Left ventricle myocardium inferior (tissue), 1 donor: ENCODE measurements around the gene TTC29. TPM values are rescaled to one million over a fixed set of nuclear protein-coding genes. Genes with fewer than 3 reads are reported as not detected.

ENCODE experiments used
- DNase-seq: peaks from one replicate; pipeline ENCODE4 v3.0.0-alpha.2; 2020
- H3K27ac ChIP-seq: fragments of 200-600 bp; replicated peaks from 2 replicates; pipeline ENCODE4 v1.8.0; 2021
- H3K27me3 ChIP-seq: fragments of 200-600 bp; 2 replicates; pipeline ENCODE4 v1.8.0; 2021; ENCODE audit warnings: low read depth
- H3K36me3 ChIP-seq: fragments of 200-600 bp; 2 replicates; pipeline ENCODE4 v1.8.0; 2021
- H3K4me1 ChIP-seq: fragments of 200-600 bp; 2 replicates; pipeline ENCODE4 v1.8.0; 2021
- H3K4me3 ChIP-seq: fragments of 200-600 bp; 2 replicates; pipeline ENCODE4 v1.8.0; 2021; ENCODE audit warnings: mild to moderate bottlenecking, moderate library complexity
- H3K9me3 ChIP-seq: fragments of 200-600 bp; replicated peaks from 2 replicates; pipeline ENCODE4 v1.8.0; 2021
- CTCF ChIP-seq: fragments of 200-600 bp; IDR thresholded peaks from 2 replicates; pipeline ENCODE4 v1.8.0; 2021; ENCODE audit warnings: antibody characterized with exemption, mild to moderate bottlenecking, borderline replicate concordance
- intact Hi-C: fragments of 100-400 bp; cut with micrococcal nuclease; formaldehyde crosslinking; loops from one replicate; pipeline ENCODE4 v1.11.0; 2022
- total RNA-seq: library from RNA; stranded (reverse); fragmentation: NEBNext Ultra II Directional; extraction: Animal tissue kit (Norgen Biotek cat#: 25700); gene quantifications from one replicate; pipeline ENCODE4 v1.2.1, GENCODE V29; 2021
- donor health status: DM: no; HTN: yes; CAD: no; lungs with severe emphysema.

TTC29 gene
- total RNA-seq, 1 donor from 2014 or later = not detected

- peaks cover 19% of the 10 kb centered on the region for H3K27me3 ChIP-seq
- H3K36me3 ChIP-seq = no peaks in the 10 kb centered on the region
- no peak overlapping the region for H3K4me3 ChIP-seq
- intact Hi-C loops = no loop called here
- TF ChIP-seq CTCF = no peak
- H3K4me1 ChIP-seq = no peaks in the 10 kb centered on the region
- H3K9me3 ChIP-seq = no peaks in the 10 kb centered on the region
- no peak for DNase-seq
- H3K27ac ChIP-seq = no peak overlapping the region
Observed at GRCh38 chr4:146975036-146975435, 29.4 kb upstream of the TTC29 start.

GRCh38 chr4:146972036-146972435 lies 26.4 kb upstream of the TTC29 start:
- Histone ChIP-seq H3K4me3 (no peak overlapping the region), H3K27me3 (peaks cover 19% of the 10 kb centered on the region), H3K4me1 (no peaks in the 10 kb centered on the region), H3K9me3 (peaks cover 3% of the 10 kb centered on the region), H3K27ac (no peak overlapping the region), H3K36me3 (no peaks in the 10 kb centered on the region)
- DNase-seq = no peak
- no peak for TF ChIP-seq CTCF
- intact Hi-C loops = no loop called here

- peaks cover 21% of the 10 kb centered on the region for H3K27me3 ChIP-seq
Observed at GRCh38 chr4:146969126-146969525, 23.5 kb upstream of the TTC29 start.

GRCh38 chr4:146960634-146961033 lies 15.0 kb upstream of the TTC29 start:
- Histone ChIP-seq H3K9me3 (peaks cover 4% of the 10 kb centered on the region), H3K4me3 (no peak overlapping the region), H3K4me1 (peaks cover 4% of the 10 kb centered on the region), H3K27ac (no peak overlapping the region), H3K27me3 (peaks cover 3% of the 10 kb centered on the region), H3K36me3 (no peaks in the 10 kb centered on the region)
- TF ChIP-seq CTCF = no peak
- intact Hi-C loops = no loop called here
- no peak for DNase-seq

More at GRCh38 chr4:146969126-146969525, 23.5 kb upstream of the TTC29 start:
- H3K27ac ChIP-seq = no peak overlapping the region
- DNase-seq = no peak
- intact Hi-C loops = no loop called here
- H3K4me3 ChIP-seq = no peak overlapping the region
- no peak for TF ChIP-seq CTCF
- H3K36me3 ChIP-seq = no peaks in the 10 kb centered on the region
- H3K4me1 ChIP-seq = no peaks in the 10 kb centered on the region
- H3K9me3 ChIP-seq = peaks cover 3% of the 10 kb centered on the region

- DNase-seq = no peak
- intact Hi-C loops = no loop called here
- H3K27me3 ChIP-seq = peaks cover 5% of the 10 kb centered on the region
- H3K4me3 ChIP-seq = no peak overlapping the region
- TF ChIP-seq CTCF = no peak
- H3K9me3 ChIP-seq = peaks cover 4% of the 10 kb centered on the region
- H3K36me3 ChIP-seq = no peaks in the 10 kb centered on the region
- no peak overlapping the region for H3K27ac ChIP-seq
- H3K4me1 ChIP-seq = peaks cover 4% of the 10 kb centered on the region
Observed at GRCh38 chr4:146959692-146960091, 14.0 kb upstream of the TTC29 start.

- intact Hi-C loops = no loop called here
- peaks cover 29% of the 10 kb centered on the region for H3K27me3 ChIP-seq
Observed at GRCh38 chr4:146957237-146957636, 11.6 kb upstream of the TTC29 start.

More at GRCh38 chr4:146957237-146957636, 11.6 kb upstream of the TTC29 start:
- H3K36me3 ChIP-seq = no peaks in the 10 kb centered on the region
- DNase-seq = no peak
- no peak overlapping the region for H3K27ac ChIP-seq
- H3K4me3 ChIP-seq = no peak overlapping the region
- H3K9me3 ChIP-seq = no peaks in the 10 kb centered on the region
- no peak for TF ChIP-seq CTCF
- H3K4me1 ChIP-seq = peaks cover 4% of the 10 kb centered on the region
